Suprapubic skin (tissue), 4 donors: Measurements from ENCODE around the gene CYP3A7.

Experiments
- CTCF ChIP-seq, 2 donors: fragments of 200-600 bp in 1 of 2; fragments of 450-650 bp in 1 of 2; sonication (generic) in 1 of 2; IDR thresholded peaks; one replicate each; pipeline ENCODE4 v1.5.1; 2016 to 2019; ENCODE audit warnings: antibody characterized with exemption in 2 of 2, mild to moderate bottlenecking in 1 of 2, moderate library complexity in 1 of 2
- POLR2A ChIP-seq, 2 donors: fragments of 450-650 bp; IDR thresholded peaks; one replicate each; pipeline ENCODE4 v1.6.1; 2017; ENCODE audit warnings: antibody characterized with exemption in 2 of 2, mild to moderate bottlenecking in 2 of 2, moderate library complexity in 2 of 2
- POLR2AphosphoS5 ChIP-seq, 3 donors: sonication (generic); formaldehyde crosslinking; IDR thresholded peaks; one replicate each; pipeline ENCODE4 v1.6.1; 2017; ENCODE audit warnings: antibody characterized with exemption in 3 of 3

- TF ChIP-seq CTCF (IDR thresholded peaks at IDR 0.05) (no peak), POLR2A (IDR thresholded peaks at IDR 0.05) (no peak), POLR2AphosphoS5 (IDR thresholded peaks at IDR 0.05) (no peak)
These were observed 59.8 kb downstream of the CYP3A7 start for GRCh38 chr7:99674995-99675742.
